B cell (primary cell): ENCODE data around the gene USH2A.

Source experiments
- EZH2 ChIP-seq: IDR thresholded peaks from 2 replicates; pipeline ENCODE4 v1.6.1; 2012; ENCODE audit warnings: borderline replicate concordance, low read depth, mild to moderate bottlenecking, moderate library complexity, low read length; ENCODE audit not compliant: insufficient read depth, poor library complexity, severe bottlenecking
- TF ChIP-seq, protein P1 (sequence below): fragments of 200-600 bp; IDR thresholded peaks from one replicate; pipeline ENCODE4 v1.8.0; 2022; ENCODE audit warnings: antibody characterized with exemption, mild to moderate bottlenecking

DNA sequence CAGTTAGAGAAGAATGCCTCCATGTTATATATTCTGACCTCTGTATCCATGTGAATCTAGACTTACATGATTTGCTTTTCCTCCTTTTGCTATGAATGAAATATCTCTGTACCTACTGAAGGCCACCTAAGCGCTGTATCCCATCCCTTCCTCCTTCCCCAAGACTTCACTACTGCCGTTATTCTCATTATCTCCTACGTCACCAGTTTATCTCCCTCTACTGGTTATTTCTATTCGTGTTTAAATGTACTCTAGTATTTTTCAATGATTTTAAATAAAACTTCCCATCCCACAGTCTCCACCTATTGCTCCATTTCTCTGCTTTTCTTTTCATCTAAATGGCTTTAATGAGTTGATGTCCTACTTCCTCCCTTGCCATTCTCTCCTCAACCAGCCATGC, 746.1 kb downstream of the USH2A start:
- TF ChIP-seq, protein P1, sequence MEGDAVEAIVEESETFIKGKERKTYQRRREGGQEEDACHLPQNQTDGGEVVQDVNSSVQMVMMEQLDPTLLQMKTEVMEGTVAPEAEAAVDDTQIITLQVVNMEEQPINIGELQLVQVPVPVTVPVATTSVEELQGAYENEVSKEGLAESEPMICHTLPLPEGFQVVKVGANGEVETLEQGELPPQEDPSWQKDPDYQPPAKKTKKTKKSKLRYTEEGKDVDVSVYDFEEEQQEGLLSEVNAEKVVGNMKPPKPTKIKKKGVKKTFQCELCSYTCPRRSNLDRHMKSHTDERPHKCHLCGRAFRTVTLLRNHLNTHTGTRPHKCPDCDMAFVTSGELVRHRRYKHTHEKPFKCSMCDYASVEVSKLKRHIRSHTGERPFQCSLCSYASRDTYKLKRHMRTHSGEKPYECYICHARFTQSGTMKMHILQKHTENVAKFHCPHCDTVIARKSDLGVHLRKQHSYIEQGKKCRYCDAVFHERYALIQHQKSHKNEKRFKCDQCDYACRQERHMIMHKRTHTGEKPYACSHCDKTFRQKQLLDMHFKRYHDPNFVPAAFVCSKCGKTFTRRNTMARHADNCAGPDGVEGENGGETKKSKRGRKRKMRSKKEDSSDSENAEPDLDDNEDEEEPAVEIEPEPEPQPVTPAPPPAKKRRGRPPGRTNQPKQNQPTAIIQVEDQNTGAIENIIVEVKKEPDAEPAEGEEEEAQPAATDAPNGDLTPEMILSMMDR, result no peak
- TF ChIP-seq EZH2, result no peak
